ENCODE measurements around the gene DENND4C.

The DENND4C gene

GRCh38 chr9:19373527-19373926 lies 143.0 kb downstream of the DENND4C start:
- DNase-seq (ENCODE audit: low spot score): no peak
- TF ChIP-seq, protein P1, sequence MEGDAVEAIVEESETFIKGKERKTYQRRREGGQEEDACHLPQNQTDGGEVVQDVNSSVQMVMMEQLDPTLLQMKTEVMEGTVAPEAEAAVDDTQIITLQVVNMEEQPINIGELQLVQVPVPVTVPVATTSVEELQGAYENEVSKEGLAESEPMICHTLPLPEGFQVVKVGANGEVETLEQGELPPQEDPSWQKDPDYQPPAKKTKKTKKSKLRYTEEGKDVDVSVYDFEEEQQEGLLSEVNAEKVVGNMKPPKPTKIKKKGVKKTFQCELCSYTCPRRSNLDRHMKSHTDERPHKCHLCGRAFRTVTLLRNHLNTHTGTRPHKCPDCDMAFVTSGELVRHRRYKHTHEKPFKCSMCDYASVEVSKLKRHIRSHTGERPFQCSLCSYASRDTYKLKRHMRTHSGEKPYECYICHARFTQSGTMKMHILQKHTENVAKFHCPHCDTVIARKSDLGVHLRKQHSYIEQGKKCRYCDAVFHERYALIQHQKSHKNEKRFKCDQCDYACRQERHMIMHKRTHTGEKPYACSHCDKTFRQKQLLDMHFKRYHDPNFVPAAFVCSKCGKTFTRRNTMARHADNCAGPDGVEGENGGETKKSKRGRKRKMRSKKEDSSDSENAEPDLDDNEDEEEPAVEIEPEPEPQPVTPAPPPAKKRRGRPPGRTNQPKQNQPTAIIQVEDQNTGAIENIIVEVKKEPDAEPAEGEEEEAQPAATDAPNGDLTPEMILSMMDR (IDR thresholded peaks at IDR 0.05; ENCODE audit: extremely low read depth, missing control alignments): no peak

GRCh38 chr9:19375538-19375937 lies 145.0 kb downstream of the DENND4C start:
- no peak for DNase-seq (ENCODE audit: low spot score)
- TF ChIP-seq, protein P1 (IDR thresholded peaks at IDR 0.05; ENCODE audit: extremely low read depth, missing control alignments): no peak

GRCh38 chr9:19376931-19377330 lies 146.4 kb downstream of the DENND4C start:
- no peak for DNase-seq (ENCODE audit: low spot score)
- TF ChIP-seq, protein P1 (IDR thresholded peaks at IDR 0.05; ENCODE audit: extremely low read depth, missing control alignments): no peak

- DNase-seq (ENCODE audit: low spot score): no peak
- TF ChIP-seq, protein P1 (IDR thresholded peaks at IDR 0.05; ENCODE audit: extremely low read depth, missing control alignments): no peak
These were observed 147.7 kb downstream of the DENND4C start for GRCh38 chr9:19378164-19378563.

- TF ChIP-seq, protein P1 (IDR thresholded peaks at IDR 0.05; ENCODE audit: extremely low read depth, missing control alignments): no peak
- DNase-seq (ENCODE audit: low spot score): no peak
These were observed 148.2 kb downstream of the DENND4C start for GRCh38 chr9:19378647-19379046.

DNA sequence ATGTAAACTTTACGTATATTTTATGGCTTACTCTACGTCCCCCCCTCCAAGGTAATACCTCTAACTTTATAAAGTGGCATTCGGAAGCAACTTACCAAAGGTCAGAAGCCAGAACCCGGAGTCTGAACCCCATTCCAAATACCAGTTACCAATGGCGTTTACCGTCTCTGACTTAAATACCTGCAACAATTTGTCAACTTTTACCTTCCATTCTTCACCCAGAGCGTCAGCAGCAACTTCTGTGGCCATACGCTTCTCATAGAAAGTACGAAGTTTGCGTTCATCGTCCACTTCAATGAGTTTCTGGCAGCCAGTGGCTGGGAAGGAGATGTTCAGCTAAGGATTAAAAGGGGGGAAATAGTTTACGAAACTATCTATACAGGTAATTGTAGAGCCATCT lies 148.8 kb downstream of the DENND4C start:
- DNase-seq (ENCODE audit: low spot score): no peak
- TF ChIP-seq, protein P1 (IDR thresholded peaks at IDR 0.05; ENCODE audit: extremely low read depth, missing control alignments): no peak

DNA sequence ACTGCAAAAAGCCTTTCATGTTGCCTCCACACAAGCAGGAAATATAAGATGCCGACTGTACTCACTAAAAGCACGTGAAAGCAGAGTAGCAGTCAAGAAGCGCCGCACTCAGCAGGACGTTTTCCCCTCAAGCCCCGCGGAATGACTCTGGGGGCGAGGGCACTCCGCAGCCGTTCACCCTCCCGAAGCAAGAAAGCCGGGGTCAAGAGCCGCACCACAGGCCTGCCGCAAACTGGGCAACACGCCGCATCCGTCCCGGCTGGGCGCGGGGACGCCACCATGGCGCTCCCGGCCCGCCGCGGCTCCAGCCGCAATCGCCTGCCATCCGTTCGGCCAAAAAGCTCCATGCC lies 149.2 kb downstream of the DENND4C start:
- TF ChIP-seq, protein P1 (IDR thresholded peaks at IDR 0.05; ENCODE audit: extremely low read depth, missing control alignments): no peak
- DNase-seq (ENCODE audit: low spot score): peak; percentile 26

GRCh38 chr9:19380826-19381075 lies 150.3 kb downstream of the DENND4C start:
- no peak for DNase-seq (ENCODE audit: low spot score)
- TF ChIP-seq, protein P1 (IDR thresholded peaks at IDR 0.05; ENCODE audit: extremely low read depth, missing control alignments): no peak
